ENCODE measurements around the gene AGAP1.

The AGAP1 gene

DNA sequence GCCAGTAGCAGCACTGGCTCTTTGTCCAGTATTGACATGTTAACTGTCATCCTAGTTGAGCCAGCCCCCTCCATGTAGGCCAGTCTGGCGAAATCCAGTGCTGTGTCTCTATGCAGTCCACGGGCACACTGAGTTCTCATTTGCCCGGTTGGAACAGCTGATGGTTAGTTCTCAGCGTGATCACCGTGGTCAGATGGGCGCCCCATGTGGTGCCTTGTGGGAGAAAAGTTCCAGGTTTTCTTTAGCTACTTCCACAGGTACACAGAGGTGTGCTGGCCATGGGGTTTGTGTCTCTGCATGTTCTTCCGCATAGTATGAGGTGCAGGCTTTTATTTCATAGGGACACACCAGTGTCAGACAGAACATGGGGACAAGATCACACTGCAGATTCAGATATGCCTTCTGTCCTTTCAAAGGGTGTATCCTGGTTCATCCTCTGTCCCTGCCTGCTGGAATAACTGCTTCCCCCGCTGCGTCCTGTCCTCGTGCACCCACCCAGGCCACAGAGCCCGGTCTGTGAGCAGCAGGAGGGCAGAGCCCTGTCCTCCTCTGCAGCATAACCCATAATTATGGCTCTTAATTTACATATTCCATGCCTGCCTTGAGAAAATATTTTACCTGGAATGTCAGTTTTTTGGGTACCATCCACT lies 340.3 kb downstream of the AGAP1 start:
- DNase-seq, result no peak

DNA sequence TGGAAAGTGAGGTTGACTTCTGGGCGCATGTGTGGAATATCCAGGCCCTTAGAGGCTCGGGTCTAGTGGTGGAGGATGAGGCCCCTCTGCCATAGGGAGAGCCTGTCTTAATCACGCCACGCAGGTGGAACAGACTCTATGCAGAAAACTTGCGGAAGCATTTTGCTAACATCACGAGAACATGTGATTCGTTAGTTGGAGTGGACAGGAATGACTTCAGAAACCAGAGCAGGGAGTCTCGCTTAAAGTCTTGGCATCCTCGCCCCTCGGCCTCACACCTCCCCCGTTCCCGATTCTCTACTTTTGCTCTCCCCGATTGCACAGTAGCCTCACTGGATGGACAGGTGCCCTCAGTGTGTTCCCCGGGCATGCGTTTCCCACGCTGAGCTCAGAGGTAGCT lies 340.9 kb downstream of the AGAP1 start:
- DNase-seq, result no peak

DNA sequence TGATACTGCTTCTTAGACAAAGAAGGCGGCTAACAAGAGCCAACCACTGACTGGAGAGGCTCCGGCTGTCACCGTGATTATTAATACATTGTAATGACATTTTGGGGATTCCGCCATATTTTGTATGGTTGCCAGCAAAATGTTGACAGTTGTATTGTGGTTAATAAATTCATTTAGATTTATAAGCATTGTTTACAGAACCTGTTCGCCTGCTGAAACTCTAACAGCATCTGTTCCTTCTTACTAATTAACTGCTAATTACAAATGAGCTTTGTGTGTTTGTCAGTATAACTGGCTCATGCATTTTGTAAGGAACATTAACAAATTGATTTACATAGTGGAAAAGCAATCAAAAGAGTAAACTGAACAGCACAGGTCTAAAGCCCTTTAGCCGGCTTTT lies 342.0 kb downstream of the AGAP1 start:
- DNase-seq, result no peak

DNA sequence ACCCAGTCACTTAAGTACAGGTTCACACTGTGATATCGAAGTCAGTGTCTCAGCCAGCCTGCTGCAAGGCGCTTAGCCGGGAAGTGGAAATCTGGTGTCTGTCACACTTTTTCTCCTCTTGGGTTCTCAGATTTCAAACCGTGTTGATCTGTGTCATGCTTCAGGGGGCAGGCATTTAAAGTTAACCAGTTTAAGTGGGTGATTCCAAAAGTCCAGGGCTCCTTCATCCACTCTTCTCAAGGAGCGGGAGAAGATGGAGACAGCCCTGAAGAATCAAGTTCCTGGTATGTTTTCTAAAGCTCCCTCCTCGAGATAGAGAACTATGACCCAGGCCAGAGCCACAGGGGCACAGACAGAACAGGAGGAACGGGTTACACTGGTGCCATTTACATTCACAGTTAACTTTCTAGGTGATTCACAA lies 342.7 kb downstream of the AGAP1 start:
- DNase-seq, result no peak

DNA sequence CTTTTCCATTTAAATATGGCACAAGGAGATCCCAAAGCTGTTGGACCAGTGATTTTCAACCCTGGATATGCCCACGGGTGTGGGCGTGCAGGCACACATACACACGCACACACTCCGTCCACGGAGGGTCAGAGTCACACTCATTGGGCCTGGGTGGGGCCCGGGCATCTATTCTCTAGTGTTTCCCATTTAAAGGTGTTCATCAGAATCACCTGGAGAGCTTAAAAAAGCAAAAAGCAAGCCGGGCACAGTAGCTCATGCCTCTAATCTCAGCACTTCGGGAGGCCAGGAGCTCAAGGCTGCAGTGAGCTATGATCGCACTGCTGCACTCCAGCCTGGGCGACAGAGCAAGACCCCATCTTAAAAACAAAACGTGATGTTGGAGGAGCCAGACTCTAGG lies 345.4 kb downstream of the AGAP1 start:
- no peak for DNase-seq

DNA sequence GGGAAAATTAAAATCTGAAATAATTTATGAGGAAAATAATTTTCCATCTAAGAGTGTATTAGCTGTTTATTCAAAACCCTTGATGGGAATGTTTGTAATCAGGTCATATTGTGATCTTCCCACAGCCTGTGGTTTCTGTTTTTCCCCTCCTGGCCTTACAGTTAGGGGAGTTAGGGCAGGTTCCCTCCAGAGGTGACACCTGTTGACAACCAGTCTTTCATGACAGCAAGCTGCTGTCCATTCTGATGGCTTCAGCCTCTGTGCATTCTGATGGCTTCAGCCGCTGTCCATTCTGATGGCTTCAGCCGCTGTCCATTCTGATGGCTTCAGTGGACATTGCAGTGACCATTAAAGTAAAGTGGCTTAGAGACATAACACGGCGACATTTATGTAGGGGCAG lies 346.1 kb downstream of the AGAP1 start:
- no peak for DNase-seq

DNA sequence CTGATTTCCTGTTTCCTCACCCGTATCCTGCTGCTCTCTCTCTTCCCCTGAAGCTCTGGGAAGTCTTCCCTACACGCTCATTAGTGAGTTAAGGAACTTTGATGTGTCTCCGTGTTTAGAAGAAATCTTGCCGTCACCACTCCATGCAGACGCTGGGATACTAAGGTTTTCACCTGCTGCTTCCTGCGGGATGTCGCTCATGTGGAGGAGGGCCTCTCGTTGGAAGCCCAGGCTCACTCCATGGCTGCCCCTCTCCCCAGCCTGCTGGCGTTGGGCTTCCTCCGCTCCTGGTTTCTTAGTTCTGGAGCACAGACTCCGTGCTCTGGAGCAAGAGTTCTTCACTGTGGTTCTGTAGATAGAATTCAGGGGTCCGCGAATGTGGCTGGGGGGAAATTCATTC lies 348.0 kb downstream of the AGAP1 start:
- no peak for DNase-seq

DNA sequence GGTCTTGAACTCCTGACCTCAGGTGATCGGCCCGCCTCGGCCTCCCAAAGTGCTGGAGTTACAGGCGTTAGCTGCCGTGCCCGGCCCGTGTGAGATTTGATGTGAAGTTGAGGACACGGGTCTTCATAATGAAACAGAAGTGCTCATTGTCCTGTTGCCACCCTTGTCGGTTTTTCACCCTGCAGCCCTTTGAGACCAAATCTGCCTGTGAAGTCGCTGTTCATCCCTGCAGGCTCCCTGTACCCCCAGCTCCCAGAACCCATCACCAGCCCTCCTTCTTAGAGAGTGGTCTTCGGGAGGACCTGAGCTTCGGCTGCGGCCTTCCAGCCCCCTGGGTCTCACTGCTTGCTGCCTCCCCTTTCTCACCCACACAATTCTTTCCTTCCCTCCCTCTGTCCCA lies 349.1 kb downstream of the AGAP1 start:
- DNase-seq, result no peak

DNA sequence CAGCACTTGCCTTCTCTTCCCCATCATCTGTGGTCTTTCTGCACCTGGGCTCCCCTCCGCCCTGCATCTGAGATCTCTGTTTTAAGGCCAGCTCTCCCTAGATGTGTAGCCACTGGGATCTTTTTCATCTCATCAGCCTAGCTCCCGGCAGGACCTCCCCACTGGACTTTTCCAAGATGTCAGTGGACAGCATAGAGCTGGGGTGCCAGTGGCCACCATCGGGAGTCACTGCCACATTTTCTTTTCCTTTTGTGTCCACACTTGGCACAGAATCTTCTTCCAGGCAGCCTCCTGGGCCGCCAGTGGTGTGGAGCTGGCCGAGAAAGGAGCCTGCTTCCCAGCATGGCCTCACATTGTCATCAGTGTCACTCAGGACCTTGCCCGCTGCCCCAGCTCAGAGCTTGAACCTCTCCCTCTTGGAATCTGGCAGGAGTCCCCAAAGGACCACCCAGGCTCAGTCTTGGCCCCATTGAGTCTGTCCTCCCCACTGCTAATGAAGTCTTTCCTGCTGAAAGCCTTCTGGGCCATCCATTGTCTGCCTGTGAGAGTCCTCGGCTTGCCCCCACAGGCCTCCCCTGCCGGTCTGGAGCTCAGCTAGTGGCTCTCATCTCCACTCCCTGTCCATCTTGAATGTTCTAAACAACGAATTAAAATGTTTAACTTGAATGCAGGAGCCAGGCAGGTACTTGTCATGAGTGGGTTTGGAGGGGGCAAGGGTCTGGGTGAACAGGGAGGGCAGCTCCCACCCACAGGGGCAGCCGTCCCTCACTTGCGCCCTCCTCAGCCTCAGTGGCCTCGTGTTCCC lies 349.9 kb downstream of the AGAP1 start:
- DNase-seq, result no peak

DNA sequence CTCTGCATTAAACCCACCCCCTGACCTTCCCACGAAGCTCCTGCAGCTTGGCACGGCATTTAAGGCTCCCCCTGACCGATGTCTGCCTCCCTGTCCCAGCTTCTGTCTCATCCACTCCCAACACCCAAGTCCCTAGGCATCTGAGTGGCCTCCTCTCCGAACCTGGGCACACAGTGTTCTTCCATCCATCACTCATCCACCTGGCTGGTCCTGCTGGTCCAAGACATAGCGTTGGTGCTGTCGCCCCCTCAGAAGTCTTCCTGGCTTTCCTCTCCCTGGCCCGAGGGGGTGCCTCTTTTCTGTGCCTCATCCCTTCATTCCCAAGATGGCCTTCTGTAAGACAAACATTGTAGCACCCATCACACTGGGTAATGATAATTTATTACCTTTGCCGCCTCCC lies 350.7 kb downstream of the AGAP1 start:
- no peak for DNase-seq

DNA sequence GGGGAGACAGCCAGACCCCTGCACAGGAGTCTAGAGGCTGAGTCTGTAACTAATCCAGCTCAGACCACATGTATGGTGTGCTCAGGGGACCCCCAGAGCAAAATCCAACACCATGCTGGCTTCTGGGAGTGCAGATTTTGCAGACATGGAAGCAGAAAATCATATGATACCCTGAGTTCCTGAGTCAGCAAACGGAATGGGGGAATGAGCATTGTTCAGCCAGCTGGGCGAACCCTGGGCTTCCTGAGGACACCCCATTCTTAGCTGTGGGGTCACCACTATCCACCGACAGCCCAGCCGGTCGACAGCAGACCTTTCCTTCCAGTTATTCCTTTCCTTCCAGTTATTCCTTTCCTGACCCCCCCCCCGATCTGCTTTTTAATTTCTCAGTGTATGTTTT lies 351.4 kb downstream of the AGAP1 start:
- DNase-seq, result no peak

DNA sequence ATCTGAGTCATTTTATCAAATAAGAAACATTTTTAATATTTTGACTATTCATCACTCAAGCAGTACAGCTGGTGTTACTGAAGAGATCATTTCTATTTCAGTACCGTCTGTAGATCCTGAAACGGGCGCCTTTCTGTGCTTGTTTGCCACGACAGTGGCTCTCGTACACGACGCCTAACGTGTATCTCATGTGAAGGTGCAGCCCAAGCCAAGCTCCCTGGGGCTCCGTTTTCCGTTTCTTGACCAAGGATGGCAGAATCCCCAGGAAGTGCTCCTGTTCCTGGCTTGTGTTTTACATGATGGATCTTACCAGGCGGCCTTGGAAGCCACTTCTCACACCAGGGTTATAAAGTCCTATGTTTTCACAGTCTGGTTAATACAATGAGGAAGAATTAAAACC lies 353.7 kb downstream of the AGAP1 start:
- DNase-seq, result no peak

DNA sequence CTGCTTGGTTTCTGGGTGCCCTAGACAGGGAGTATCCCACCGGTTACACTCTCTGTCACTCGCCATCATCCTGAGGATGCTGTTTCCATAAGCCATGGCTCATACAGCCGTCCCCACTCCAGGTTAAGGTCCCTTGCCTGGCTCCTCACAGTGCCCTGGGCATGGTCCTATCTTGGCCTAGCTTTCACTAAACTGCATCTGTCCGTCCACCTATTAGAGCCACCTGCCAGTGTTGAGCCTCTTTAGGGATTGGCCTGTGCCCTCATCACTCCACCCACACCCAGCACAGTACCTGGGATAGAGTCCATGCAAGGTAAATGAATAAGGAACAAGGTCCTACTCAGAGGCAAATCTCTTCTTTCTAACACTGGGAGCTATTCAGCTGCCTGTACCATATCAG lies 354.2 kb downstream of the AGAP1 start:
- no peak for DNase-seq

DNA sequence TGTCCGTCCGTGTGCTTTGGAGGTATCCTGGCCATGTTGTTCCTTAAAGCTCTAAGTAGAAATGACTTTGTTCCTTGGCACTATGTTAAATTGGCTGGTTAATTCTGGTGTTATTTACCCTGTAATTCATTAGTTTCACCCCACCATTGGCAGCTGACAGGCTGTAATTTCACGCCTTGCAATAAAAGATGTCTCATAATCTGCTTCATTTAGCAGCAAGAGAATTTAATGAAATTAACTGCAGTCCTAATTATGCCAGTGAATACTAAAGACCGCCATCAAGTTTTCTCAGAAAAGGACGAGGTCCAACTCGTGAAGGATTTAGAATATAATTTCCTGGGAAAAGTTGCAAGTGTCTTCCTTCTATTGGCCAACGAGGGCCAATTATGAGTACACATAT lies 355.1 kb downstream of the AGAP1 start:
- no peak for DNase-seq

DNA sequence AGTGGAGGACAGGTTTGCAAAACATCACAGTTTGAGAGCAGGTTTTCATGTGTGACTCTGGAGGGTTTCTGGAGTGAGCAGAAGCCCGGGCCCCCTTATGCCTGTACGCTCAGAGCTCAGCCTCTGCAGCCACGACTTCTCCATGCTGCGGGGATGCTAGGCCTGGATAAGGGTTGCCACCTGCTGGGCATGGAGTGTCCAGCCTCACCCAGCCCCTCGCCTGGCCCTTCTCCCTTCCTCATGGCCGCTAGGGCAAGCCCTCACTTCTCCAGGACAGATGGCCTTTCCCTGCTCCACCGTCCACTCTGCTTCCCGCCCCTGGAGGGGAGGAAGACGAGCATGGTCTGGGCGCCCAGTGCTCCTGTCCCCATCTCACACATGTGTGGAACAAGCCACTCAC lies 355.6 kb downstream of the AGAP1 start:
- DNase-seq, result no peak

DNA sequence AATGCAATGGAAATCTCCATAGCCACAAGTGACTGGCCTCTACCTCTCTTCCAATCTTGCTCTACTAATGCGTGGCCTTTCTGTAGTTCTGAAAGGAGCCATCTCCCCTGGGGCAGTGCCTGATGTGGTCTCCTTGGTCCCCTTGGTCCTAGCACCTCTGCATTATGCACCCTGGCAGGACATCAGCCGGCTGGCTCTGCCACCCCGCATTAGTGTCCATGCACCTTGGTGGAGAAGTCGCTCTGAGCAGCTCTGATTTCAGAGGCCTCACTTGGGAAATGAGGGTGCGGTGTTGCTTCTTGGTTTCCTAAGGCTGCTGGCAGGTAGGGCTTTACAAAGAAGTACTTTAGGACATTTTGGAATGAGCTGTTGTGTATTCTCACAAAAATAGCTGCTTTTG lies 356.4 kb downstream of the AGAP1 start:
- DNase-seq, result no peak

DNA sequence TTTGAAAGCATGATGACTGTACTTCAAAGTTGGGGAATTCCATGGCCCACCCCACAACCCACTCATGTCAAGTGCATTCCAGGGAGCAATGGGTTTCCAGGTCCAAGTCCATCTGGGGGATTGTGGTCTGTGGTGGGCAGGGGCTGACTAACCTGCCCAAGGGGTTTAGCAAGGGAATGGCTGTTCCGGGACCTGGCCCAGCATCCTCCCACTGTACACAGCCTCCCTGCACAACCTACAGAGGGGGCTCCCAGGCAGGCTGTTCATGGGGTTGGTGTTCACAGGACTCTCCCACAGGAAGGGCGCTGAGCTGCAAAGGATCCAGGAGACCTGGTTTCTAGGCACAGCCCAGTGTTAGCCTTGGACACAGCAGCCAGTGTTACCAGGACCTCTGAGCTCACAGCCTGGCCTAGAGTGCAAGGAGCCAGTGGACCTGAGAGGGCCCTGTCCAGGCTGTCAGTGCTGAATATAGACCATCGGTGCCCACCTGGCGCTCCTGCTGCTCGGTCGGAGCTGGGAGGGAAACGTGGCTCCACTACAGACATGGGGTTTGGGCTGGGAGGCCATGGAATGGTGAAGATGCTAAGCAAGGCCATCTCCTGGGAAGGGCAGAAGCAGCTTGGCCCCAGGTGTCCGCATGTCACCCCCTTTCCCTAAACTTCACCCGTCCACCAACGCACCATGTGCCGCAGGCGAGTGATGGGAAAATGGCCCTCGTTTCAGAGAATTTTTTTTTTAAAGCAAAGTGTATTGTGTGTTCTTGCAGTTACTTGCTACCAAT lies 357.1 kb downstream of the AGAP1 start:
- DNase-seq, result no peak

DNA sequence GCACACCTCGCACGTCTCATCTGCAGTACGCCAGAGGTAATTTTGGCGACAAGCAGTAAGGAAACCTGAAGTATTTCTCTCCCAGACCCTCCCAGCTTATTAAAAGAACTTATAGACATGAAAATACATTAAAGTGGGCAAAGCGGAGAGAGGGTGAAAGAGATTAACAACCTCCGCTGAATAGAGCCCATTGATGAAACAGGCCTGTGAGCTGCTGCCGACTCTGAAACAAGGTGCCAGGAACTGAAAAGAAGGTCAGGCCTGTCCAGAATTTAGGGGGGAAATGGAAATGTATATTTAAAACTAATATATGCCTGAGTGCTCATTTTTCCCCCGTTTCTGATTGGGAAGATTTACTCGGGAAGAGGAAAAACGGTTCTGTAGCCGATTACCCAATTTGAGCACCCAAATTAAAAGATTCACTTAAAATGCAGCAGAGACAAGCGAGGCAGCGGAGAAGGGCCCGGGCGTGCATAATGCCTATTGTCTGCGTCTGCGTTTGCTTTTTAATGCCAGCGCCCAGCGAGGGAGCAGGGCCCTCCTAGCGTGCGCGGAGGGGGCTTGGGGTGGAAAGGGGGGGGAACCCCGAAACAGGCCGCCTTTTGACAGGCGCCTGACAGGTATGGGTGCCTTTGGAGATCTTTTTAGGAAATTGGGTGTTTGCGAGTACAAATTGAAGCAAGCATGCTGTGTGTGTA lies 358.1 kb downstream of the AGAP1 start:
- no peak for DNase-seq

DNA sequence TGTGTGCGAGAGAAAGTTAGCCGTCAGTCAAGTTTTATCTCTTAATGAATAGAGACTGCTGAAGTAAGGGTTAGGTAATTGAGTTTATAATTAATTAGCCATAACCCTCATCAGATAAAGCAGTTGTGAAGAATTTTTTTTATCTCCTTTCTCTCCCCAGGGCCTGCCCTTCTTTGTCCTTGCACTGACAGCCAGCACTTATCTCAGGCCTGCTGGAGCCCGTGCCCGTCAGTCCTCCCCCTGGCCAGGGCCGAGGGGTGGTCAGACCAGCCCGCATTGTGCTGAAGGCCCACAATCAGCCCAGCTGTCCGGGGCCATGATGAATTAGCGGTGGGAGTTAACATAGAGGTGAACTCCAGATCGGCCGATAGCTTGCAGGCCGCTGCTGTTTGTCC lies 358.7 kb downstream of the AGAP1 start:
- DNase-seq, result no peak

DNA sequence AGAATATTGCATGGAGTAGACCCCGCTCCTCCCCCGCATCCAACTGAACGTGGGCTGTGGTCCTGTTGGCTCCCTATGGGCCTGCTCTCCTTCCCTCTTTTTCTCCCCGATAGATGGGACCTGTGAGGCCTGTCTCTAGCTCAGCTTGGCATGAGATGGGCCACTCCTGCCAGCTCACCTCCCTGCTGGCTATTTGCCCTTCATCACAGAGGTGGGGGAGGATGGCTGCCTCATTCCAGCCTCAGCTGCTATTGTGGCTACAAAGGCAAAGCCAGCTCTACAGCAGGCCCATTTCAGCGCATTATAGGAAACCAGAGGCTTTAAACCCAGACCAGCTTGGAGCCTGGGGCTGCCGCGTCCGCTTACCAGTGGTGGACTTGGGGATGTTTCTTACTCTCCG lies 360.4 kb downstream of the AGAP1 start:
- no peak for DNase-seq

DNA sequence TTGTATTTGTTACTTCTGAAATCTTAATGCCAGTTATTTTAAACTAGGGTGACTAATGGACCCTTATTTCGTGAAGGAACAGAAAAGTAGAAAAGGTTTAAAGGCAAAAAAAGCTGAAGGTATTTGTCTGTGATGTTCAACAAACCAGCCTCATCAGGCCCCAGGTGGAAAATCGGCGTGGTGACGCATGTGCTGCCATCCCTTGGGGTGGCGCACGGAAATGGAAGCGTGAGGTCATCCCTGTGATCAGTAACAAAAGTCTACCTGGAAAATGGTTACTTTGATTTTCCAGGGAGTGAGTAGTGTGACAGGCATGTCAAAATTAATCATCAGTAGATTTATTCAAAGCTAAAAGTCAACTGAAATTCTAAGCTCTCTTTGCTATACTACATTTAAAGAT lies 361.2 kb downstream of the AGAP1 start:
- no peak for DNase-seq

DNA sequence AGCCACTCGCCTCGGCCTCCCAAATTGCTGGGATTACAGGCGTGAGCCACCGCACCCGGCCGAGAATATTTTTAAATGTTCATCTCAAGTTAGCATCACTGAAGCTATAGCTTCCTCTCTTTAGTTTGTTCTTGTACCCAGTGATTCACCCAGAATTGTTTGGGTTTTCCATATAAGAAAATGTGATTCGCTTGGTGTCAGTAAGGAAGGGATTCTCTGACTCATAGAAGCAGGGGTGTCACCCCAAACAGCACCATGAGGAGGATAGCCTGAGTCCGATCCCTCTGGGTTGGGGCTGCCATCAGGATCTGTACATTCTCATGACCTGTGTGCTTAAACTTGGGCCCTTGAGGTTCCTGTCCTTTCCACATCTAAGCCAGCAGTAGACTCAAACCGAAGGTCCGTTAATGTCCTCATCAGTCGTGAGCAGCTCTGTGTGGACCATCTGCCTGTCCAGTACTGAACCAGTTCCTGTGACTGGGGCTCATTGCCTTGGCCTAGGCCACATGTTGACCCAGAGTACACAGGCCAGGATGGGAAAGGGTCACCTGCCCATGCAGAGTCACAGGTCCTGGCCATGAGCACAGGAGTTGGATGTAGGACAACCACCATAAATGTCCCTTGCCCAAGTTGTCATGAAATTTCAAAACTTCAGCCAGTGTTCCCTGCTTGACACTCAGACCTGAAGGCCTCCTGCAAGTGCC lies 362.5 kb downstream of the AGAP1 start:
- DNase-seq, result no peak

DNA sequence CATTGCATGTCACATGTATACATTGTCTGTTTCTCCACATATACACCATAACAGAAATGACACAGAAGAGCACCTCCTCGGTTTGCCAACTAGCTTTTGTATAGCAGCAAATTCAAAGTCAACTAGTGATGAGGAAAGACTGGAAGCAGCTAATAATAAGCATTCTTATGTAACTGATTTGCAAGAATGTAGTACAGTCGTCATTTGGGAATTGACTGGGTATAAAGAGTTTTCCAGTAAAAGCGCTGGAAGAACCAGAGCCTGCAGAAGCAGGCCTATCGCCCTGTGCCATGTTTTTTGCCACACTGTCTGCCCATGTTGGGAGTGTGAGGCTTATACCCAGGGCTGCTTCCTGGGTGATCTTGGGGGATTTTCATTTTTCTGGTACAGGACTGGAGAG lies 363.8 kb downstream of the AGAP1 start:
- no peak for DNase-seq

All from central memory CD4-positive, alpha-beta T cell (primary cell).